GM18907 (cell line): ENCODE data around the gene MSANTD1.
A peak's percentile ranks its signal among the peaks of the same experiment; 100 is the strongest.

ENCODE experiments used
- ATAC-seq: cut with Tn5 transposase; IDR thresholded peaks from one replicate; pipeline ENCODE4 v1.9.1; 2021; ENCODE audit warnings: mild to moderate bottlenecking, moderate library complexity; ENCODE audit not compliant: unreplicated experiment

MSANTD1 gene

DNA sequence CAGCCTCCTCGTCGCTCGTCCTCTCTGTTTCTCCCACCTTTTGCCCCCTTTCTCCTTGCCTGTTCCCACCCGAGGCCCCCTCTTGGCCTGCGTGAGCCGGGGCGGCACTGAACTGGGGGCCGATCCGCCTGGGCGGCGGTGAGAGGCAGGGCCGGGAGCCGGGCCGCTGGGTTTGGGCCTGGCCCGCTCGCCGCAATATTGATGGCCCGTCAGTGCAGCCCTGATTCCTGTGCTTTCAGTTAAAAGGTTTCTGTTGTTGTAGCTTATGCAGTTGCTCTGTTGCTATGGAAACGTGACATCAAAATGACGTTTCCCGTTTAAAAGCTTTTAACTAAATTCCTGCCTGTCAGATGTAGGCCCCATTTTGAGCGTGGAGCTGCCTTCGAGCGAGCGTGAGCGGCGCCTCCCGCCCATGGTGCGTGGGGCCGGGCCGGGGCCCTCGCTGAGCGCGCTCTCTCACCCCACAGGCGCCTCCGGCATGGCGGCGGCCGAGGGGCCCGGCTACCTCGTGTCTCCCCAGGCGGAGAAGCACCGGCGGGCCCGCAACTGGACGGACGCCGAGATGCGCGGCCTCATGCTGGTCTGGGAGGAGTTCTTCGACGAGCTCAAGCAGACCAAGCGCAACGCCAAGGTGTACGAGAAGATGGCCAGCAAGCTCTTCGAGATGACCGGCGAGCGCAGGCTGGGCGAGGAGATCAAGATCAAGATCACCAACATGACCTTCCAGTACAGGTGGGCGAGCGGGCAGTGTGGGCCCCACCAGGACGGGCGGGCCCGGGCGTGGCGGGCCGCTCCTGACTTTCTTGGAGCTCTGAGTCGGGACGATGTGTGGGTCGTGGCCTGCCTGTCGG is at the start of gene MSANTD1:
Gene MSANTD1 (plus strand): TSS at position 349 of the 851 bp plus-strand sequence. CDS start 64 bp downstream, at position 413.
- ATAC-seq: no peak

- no peak for ATAC-seq
Observed at GRCh38 chr4:3199653-3200422, 49.1 kb upstream of the MSANTD1 start.

DNA sequence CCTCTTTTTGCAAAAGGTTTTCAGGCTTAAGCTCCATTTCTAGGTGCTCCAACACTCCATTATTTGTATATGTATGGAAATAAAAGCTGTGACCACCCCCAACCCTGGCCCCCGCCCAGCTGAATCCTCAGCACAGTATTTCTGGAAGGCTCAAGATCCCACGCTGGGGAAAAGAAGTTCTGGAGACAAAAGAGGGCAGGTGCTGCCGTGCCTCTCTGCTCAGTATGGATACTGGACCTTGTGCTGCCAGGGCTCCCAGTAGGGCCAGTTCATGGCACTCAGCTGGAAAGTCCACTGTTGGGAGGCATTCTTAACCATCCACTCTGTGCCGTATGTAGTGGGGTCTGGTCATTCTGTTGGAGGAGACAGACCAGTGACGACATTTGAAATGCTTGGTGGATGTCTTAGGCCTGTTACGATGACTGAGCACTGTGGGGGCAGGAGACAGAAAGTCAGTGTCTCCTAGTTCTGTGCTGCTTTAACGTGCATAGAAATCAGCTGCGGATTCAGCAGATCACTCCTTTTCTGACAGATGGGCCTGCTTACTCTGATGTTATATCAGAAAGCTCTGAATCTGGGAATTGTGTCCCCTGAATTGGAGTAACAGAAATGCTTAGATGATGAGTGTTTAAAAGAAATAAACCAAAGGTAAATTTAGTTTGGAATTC is 48.4 kb upstream of the MSANTD1 start:
- no peak for ATAC-seq

DNA sequence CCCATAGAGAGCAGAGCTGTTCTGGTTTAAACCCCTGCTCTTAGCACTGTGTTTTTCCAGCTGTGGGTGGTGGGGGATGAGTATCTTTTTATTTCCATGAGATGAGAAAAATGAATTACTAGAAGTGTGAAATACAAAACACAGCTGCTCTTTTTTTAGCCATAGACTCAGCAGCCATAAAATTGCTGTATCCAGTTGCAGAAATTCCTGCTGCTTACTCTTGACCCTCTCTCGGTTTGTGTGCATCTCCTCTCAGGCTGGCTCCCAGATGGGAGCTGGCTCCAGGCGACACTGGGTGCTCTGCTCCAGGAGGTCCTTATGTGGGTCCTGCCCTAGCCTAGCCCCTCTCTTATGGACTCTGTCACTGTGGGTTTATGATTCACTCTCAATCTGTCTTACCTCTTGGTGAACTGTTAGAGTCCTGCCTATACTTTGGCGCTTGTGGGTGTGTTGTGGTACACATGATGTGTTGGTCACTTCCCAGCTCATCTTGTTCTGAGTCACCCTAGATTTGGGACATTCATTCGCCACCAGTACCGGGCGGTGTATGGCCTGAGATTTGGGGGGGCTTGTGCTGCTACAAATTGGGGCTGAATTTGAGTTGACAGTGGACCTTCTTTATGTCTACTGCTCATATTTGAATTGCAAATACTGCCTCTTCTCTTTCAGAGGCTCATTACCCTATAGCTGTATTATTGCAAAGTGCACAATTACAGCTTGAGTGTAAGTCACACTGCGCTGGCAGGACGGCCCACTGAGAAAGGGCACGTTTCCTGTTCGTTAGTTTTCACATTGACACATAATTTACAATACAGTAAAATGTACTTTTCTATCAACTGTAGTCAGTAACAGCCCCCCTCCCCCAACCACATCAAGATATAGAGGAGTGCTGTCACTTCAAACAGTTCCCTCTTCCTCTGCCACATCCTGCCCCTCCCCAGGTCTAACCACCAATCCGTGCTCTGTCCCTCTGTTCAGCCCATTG is 46.9 kb upstream of the MSANTD1 start:
- peak; percentile 65 for ATAC-seq

GRCh38 chr4:3202836-3203820 is 45.8 kb upstream of the MSANTD1 start:
- no peak for ATAC-seq

GRCh38 chr4:3203971-3204431 is 45.0 kb upstream of the MSANTD1 start:
- no peak for ATAC-seq

DNA sequence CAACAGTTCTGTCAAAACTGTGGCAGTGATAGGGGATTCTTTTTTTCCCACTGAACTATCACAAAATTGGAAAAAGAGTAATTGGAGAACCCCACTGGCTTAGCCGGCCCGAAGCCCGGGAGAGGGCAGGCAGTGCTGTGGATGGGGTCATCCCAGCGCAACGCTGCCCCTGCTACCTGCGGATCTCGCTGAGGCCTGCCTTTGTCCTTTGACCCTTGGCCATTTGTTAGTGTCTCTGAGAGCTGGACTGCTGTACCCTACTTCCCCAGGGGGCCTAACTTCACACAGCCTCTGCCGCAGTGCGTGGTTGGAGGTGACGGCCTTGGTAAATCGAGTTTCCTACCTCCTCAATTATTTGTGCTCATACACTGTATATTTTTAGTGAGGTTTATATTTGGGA is 43.0 kb upstream of the MSANTD1 start:
- no peak for ATAC-seq

DNA sequence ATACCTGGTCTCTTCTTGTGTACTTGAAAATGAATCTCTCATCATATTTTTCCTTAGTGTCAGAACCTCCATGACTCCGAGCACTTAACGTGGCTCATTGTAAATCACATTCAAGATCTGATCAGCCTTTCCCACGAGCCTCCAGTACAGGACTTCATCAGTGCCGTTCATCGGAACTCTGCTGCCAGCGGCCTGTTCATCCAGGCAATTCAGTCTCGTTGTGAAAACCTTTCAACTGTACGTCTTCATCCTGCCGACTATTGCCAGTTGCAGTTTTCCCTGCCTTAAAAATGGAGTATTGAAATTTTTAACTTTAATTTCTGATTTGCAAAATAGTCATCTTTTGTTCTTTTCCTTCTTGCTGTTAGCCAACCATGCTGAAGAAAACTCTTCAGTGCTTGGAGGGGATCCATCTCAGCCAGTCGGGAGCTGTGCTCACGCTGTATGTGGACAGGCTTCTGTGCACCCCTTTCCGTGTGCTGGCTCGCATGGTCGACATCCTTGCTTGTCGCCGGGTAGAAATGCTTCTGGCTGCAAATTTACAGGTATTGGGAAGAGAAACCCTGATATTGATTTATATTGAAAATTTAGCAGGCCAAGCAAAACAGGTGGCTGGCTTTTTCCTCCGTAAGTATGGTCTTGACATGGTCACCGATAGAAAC is 42.4 kb upstream of the MSANTD1 start:
- no peak for ATAC-seq

DNA sequence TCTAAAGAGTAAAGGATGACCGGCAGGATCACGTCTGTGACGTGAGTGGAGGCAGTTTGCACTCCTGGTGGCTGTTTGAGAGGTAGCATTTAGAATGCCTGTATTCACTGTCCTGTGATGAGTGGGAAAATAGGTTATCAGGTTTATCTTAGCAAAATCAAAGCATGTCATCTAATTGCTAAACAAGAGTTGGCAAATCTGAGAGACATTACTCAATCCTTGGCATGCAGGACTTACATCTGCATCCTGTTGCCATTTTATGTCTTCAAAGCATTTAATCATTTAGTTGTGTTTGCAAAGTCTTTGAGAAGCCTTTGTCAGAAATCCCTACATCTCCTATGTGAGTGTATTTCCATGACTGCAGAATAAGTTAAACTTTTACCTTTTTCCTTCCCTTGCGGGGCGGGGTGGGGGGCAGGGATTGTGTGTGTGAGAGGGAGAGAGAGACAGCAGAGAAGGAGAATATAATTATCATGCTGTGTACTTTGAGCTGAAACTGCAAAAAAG is 41.4 kb upstream of the MSANTD1 start:
- no peak for ATAC-seq

DNA sequence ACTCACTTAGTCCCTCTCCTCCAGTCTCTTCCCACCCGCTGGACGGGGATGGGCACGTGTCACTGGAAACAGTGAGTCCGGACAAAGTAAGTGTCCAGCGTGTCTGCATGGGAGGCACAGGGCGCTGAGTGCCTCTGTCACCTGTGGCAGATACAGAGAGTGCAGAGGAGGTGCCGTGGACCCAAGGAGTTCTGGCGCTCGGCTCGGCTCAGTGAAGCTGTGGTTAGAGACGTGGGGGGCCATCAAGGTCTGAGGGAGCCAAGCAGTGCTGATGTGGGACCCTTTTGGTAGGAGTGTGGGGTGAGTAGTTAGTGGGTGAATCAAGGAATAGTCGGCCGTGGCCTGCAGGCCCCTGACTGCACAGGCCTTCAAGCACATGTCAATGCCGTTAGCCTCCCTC is 40.1 kb upstream of the MSANTD1 start:
- ATAC-seq: no peak

DNA sequence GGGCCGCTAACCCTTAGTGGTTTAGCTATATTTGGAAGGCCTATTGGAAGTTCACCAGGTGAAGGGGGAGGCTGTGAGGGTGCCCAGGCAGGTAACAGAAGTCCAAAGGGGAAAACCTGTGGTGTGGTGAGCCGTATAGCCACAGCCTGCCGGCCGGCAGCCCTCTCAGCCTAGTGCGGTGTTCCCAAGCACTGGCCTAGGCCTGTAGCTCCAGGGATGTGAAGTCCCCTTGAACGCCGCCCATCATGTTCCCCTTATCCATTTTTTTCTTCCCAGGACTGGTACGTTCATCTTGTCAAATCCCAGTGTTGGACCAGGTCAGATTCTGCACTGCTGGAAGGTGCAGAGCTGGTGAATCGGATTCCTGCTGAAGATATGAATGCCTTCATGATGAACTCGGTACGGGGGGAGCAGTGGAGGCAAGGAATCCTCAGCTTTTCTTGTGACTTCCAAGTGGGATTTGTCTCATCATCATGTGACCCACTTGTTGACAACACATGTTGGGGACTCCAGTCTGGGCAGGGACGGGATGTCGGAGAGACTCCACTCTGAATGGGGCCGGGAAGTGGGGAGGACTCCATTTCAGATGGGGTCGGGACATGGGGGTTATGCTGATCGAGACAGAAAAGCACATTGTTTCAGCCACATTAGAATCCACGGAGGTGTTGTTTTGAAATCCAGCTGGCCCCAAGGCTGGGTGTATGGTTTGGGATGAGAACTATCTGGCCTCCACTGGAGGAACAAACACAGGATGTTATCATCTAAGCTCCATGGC is 39.2 kb upstream of the MSANTD1 start:
- ATAC-seq: no peak

DNA sequence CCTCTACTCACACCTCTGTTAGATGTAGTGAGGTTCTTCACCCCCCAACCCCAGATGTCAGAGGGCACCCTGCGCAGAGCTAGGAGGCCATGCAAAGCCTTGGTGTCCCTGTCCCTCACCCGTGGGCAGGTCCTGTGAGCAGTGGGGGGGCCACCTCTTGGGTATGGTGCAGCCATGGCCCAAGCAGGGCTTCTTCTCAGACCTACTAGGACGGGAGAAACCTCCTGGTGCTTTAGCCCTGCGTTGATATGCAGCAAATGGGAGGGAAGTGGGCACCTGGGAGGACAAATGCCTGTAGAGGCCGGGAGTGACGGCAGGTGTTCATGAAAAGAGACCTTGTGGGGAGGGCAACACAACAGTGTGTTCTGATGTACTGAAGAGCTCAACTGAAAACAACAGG is 38.5 kb upstream of the MSANTD1 start:
- ATAC-seq: no peak

- no peak for ATAC-seq
Observed at GRCh38 chr4:3211866-3212265, 37.1 kb upstream of the MSANTD1 start.

GRCh38 chr4:3212391-3213105 is 36.4 kb upstream of the MSANTD1 start:
- no peak for ATAC-seq

DNA sequence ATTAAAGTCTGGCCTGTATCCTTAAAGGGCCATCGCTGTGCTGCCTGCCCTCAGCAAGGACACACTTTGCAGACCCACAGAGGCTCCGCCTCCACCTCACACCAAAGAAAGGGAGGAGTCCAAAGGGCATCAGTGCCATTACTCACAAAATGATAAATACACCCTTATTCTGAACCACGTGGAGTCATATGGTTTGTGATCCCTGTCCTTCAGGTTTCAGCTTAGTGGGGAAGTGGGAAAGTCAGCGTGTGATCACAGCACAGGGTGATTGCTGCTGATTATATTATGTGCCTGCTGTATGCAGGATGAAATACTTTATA is 35.9 kb upstream of the MSANTD1 start:
- ATAC-seq: no peak

DNA sequence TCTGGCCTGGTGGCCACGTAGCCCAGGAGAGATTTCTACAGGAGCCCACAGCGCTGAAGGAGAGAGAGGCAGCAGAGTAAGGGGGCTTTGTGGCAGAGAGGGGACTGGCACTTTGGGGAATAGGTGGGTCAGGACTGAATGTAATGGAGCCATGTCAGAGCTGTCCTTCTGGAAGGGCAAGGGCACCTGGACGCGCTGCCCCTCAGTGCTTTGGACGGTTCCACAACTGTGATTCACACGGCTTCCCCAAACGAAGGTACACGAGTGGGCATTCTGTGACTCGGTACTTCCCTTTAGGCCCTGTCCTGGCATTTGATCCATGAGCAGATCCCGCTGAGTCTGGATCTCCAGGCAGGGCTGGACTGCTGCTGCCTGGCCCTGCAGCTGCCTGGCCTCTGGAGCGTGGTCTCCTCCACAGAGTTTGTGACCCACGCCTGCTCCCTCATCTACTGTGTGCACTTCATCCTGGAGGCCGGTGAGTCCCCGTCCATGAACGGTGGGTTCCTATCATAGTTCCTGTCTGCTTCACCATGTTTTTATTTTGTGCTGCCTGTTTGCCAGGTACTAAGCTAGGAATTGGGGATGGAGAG is 35.2 kb upstream of the MSANTD1 start:
- ATAC-seq: no peak

DNA sequence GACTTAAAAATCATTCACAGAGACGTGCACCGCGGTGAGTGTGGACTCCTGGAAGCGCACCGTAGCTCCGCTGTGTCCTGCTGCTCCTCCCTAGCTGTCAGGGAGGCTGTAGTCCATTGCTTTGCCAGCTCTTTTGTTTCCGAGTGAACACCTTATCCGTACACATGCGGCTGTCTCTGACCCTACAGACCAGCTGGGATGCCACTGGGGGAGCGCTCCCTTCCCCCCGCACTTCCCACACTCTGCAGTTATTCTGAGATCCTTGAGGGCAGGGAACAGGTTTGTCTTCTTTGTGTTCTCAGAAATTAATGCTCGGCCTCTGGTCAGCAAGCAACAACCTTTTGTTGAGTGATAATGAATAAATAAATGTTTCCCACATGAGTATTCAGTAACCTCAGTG is 33.7 kb upstream of the MSANTD1 start:
- no peak for ATAC-seq
